B cell (primary cell): Measurements from ENCODE around the gene P2RY14.

Experiments used
- EZH2 ChIP-seq: IDR thresholded peaks from 2 replicates; pipeline ENCODE4 v1.6.1; 2012; ENCODE audit warnings: borderline replicate concordance, low read depth, mild to moderate bottlenecking, moderate library complexity, low read length; ENCODE audit not compliant: insufficient read depth, poor library complexity, severe bottlenecking
- TF ChIP-seq, protein P1 (sequence below): fragments of 200-600 bp; IDR thresholded peaks from one replicate; pipeline ENCODE4 v1.8.0; 2022; ENCODE audit warnings: antibody characterized with exemption, mild to moderate bottlenecking

DNA sequence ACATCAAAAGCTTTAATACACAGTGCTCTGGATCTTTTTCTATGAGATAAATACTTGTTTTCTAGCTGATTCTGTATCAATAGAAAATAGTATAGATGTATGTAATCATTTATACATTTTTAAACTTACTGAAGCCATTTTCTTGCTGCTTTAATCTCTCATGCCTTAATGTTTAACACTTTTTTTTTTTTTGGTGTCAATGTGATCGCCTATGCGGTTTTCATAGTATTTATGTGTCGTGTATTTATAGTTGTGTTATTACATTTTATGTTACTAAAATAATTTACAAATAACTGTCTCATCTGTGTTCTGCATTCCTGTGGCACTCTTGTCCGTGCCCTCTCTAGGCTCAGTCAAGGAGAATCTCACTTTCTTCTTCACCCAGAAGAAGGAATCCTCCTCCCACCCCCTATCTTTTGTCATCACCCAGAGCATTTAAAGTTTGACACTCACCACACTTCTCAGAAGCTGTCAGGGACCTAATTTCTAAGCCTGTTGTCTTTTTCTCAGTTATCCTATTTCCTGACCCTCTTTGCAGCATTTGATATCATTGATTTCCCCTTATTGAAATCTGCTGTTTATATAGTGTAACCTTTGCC, 54.0 kb downstream of the P2RY14 start:
- TF ChIP-seq, protein P1, sequence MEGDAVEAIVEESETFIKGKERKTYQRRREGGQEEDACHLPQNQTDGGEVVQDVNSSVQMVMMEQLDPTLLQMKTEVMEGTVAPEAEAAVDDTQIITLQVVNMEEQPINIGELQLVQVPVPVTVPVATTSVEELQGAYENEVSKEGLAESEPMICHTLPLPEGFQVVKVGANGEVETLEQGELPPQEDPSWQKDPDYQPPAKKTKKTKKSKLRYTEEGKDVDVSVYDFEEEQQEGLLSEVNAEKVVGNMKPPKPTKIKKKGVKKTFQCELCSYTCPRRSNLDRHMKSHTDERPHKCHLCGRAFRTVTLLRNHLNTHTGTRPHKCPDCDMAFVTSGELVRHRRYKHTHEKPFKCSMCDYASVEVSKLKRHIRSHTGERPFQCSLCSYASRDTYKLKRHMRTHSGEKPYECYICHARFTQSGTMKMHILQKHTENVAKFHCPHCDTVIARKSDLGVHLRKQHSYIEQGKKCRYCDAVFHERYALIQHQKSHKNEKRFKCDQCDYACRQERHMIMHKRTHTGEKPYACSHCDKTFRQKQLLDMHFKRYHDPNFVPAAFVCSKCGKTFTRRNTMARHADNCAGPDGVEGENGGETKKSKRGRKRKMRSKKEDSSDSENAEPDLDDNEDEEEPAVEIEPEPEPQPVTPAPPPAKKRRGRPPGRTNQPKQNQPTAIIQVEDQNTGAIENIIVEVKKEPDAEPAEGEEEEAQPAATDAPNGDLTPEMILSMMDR: no peak
- TF ChIP-seq EZH2: no peak
